ENCODE data around the gene EPB41L3. TPM values are rescaled to one million over a fixed set of nuclear protein-coding genes. Genes with fewer than 3 reads are reported as not detected.

The EPB41L3 gene
- total RNA-seq, 2 experiments from 2014 or later, result not detected

DNA sequence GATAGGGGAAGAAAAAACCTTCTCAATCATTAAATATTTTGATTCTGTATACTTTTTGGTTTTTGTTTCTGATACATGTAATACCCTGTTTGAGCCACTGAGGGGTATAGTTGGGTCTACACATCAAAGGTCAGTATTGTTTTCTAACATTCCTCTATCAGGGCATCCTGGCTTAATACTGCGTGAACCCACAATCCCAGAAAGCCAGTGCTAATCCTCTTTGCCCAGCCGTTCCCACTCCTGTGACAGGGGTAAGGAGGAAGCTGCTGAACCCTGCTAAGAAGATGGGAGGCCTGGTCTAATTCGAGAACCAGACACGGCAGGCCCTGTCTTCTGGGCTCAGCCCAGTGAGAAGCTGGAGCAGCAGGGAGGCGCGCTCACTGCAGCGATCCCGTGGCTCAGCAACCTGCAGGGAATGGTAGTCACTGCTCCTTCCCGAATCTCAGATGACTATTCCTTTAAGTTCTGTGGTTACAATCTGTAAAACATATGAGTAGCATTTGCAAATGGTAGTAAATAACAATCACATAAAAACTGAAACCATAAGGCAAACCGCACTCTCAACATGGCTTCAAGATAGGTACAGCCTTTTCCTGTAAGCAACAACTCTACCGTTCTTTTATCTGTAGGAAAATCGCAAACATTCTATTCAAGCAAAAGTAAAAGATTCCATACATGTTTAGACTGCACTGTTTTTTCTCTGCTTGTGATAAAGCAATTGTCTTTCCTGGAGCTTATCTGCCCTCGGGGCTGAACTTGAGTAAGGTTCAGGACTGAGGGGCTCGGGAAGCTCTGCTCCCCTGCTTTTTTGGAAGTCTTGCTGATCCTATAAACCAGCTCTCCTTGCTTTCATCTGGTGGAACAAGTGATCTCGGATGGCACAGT is 87.0 kb downstream of the EPB41L3 start:
- POLR2A ChIA-PET, result interaction anchor here (0.5 kb wide), 1 partner anchor 87 kb away, joined by 3 read pairs; no protein-coding TSS in a partner anchor
- peak overlapping the region; percentile 40 for H2AFZ ChIP-seq (ENCODE audit: low read length)
- CTCF ChIA-PET (ENCODE audit: unreplicated experiment), result no interaction called here
- no peaks in the 10 kb centered on the region for H3K36me3 ChIP-seq (ENCODE audit: insufficient read depth, low read length)
- no peak for TF ChIP-seq EZH2phosphoT487 (IDR thresholded peaks at IDR 0.05; ENCODE audit: borderline replicate concordance, low read depth, low read length)
- TF ChIP-seq, protein P1, sequence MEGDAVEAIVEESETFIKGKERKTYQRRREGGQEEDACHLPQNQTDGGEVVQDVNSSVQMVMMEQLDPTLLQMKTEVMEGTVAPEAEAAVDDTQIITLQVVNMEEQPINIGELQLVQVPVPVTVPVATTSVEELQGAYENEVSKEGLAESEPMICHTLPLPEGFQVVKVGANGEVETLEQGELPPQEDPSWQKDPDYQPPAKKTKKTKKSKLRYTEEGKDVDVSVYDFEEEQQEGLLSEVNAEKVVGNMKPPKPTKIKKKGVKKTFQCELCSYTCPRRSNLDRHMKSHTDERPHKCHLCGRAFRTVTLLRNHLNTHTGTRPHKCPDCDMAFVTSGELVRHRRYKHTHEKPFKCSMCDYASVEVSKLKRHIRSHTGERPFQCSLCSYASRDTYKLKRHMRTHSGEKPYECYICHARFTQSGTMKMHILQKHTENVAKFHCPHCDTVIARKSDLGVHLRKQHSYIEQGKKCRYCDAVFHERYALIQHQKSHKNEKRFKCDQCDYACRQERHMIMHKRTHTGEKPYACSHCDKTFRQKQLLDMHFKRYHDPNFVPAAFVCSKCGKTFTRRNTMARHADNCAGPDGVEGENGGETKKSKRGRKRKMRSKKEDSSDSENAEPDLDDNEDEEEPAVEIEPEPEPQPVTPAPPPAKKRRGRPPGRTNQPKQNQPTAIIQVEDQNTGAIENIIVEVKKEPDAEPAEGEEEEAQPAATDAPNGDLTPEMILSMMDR (conservative IDR thresholded peaks at IDR 0.05; ENCODE audit: low read length), result peak; percentile 65
- H3K79me2 ChIP-seq (ENCODE audit: insufficient read depth, low read depth, low read length), result no peaks in the 10 kb centered on the region
- peak; percentile 11 for DNase-seq (ENCODE audit: low spot score)
- no peaks in the 10 kb centered on the region for H3K9me2 ChIP-seq (ENCODE audit: insufficient read depth, low read length)
- no peak overlapping the region for H3K4me2 ChIP-seq (ENCODE audit: low read length)
- no peaks in the 10 kb centered on the region for H4K20me1 ChIP-seq (ENCODE audit: insufficient read depth, low read length)
- BruUV-seq (replicated peaks), result no TSS peak
- no peak overlapping the region for H3K27ac ChIP-seq (ENCODE audit: low read depth, low read length, poor library complexity, severe bottlenecking)
- H3K9me3 ChIP-seq (ENCODE audit: low read length), result no peaks in the 10 kb centered on the region
- H3K4me3 ChIP-seq (ENCODE audit: low read depth, low read length, poor library complexity, severe bottlenecking), result no peak overlapping the region
- intact Hi-C loops (cut with micrococcal nuclease; ENCODE audit: unreplicated experiment), result no loop called here
- H3K4me1 ChIP-seq (ENCODE audit: insufficient read depth, low read length, poor library complexity, severe bottlenecking), result no peaks in the 10 kb centered on the region

DNA sequence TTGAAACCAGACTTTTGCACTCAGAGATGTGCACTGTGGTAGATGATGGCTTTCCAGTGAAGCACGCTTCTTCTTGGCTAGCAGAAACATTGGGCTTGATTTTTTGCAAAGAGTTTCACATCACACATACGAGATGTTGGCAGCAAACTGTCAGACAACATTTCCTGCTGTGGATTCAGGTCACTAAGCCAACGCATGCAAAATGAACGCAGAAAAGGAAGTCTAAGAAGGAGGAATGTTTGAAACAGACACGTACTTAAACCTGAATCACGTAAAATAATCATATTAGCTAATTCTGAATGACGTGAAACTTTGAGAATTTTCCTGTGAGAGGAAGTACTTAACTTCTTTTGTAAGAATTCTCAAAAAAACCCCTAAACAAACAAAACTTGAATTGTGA is 88.1 kb downstream of the EPB41L3 start:
- Histone ChIP-seq H3K9me3 (ENCODE audit: low read length) (no peaks in the 10 kb centered on the region), H3K4me2 (ENCODE audit: low read length) (no peak overlapping the region), H3K4me3 (ENCODE audit: low read depth, low read length, poor library complexity, severe bottlenecking) (no peak overlapping the region), H4K20me1 (ENCODE audit: insufficient read depth, low read length) (no peaks in the 10 kb centered on the region), H3K27ac (ENCODE audit: low read depth, low read length, poor library complexity, severe bottlenecking) (no peak overlapping the region), H3K36me3 (ENCODE audit: insufficient read depth, low read length) (no peaks in the 10 kb centered on the region), H3K79me2 (ENCODE audit: insufficient read depth, low read depth, low read length) (no peaks in the 10 kb centered on the region), H3K4me1 (ENCODE audit: insufficient read depth, low read length, poor library complexity, severe bottlenecking) (no peaks in the 10 kb centered on the region), H2AFZ (ENCODE audit: low read length) (no peak overlapping the region), H3K9me2 (ENCODE audit: insufficient read depth, low read length) (no peaks in the 10 kb centered on the region)
- intact Hi-C loops (cut with micrococcal nuclease; ENCODE audit: unreplicated experiment), result no loop called here
- ChIA-PET CTCF (ENCODE audit: unreplicated experiment) (no interaction called here), POLR2A (no interaction called here)
- no peak for DNase-seq (ENCODE audit: low spot score)
- TF ChIP-seq, protein P1 (conservative IDR thresholded peaks at IDR 0.05; ENCODE audit: low read length), result no peak
- no TSS peak for BruUV-seq (replicated peaks)

DNA sequence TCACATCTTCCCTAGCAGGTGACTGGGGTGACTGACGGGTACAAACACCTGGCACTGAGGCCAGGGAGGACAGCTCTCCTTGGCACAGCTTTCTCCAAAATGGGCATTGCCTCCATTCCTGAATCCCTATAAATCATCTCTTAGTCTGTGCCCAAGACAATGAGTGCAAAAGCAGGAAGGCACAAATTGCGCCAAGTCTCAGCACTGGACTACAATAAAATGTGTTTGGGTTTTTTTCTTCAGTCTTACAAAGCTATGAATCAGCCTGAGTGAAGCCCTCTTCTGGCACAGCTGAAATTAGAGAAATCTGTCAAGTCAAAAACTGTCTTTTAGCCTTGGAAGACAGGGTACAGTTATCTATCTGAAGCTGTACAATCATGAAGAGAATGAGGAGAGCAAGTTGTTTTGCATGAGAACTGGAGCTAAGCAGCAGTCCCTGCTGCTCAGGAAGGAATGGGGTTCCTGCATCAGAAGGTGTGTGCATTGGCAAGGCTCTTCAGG is 90.8 kb downstream of the EPB41L3 start:
- H3K4me3 ChIP-seq (ENCODE audit: low read depth, low read length, poor library complexity, severe bottlenecking), result no peak overlapping the region
- H3K9me3 ChIP-seq (ENCODE audit: low read length), result no peaks in the 10 kb centered on the region
- intact Hi-C loops (cut with micrococcal nuclease; ENCODE audit: unreplicated experiment), result no loop called here
- H3K4me1 ChIP-seq (ENCODE audit: insufficient read depth, low read length, poor library complexity, severe bottlenecking), result no peaks in the 10 kb centered on the region
- no peak overlapping the region for H3K4me2 ChIP-seq (ENCODE audit: low read length)
- H3K79me2 ChIP-seq (ENCODE audit: insufficient read depth, low read depth, low read length), result no peaks in the 10 kb centered on the region
- H2AFZ ChIP-seq (ENCODE audit: low read length), result no peak overlapping the region
- no peak overlapping the region for H3K27ac ChIP-seq (ENCODE audit: low read depth, low read length, poor library complexity, severe bottlenecking)
- no peak for DNase-seq (ENCODE audit: low spot score)
- CTCF ChIA-PET (ENCODE audit: unreplicated experiment), result no interaction called here
- H3K36me3 ChIP-seq (ENCODE audit: insufficient read depth, low read length), result no peaks in the 10 kb centered on the region
- POLR2A ChIA-PET, result interaction anchor here (0.7 kb wide), 1 partner anchor 25 kb away, joined by 3 read pairs; no protein-coding TSS in a partner anchor
- H3K9me2 ChIP-seq (ENCODE audit: insufficient read depth, low read length), result no peaks in the 10 kb centered on the region
- no peaks in the 10 kb centered on the region for H4K20me1 ChIP-seq (ENCODE audit: insufficient read depth, low read length)
- BruUV-seq (replicated peaks), result no TSS peak
- no peak for TF ChIP-seq EZH2phosphoT487 (IDR thresholded peaks at IDR 0.05; ENCODE audit: borderline replicate concordance, low read depth, low read length)
- TF ChIP-seq, protein P1 (conservative IDR thresholded peaks at IDR 0.05; ENCODE audit: low read length), result no peak

All from OCI-LY7 (cell line).